ENCODE results near the gene SMC1B.
A peak's percentile ranks its signal among the peaks of the same experiment; 100 is the strongest.
"Not testable (repeated sequence)": the region's sequence is repeated elsewhere in the genome, so short reads cannot be mapped to it uniquely, and the experiment has no call there.

The SMC1B gene, protein sequence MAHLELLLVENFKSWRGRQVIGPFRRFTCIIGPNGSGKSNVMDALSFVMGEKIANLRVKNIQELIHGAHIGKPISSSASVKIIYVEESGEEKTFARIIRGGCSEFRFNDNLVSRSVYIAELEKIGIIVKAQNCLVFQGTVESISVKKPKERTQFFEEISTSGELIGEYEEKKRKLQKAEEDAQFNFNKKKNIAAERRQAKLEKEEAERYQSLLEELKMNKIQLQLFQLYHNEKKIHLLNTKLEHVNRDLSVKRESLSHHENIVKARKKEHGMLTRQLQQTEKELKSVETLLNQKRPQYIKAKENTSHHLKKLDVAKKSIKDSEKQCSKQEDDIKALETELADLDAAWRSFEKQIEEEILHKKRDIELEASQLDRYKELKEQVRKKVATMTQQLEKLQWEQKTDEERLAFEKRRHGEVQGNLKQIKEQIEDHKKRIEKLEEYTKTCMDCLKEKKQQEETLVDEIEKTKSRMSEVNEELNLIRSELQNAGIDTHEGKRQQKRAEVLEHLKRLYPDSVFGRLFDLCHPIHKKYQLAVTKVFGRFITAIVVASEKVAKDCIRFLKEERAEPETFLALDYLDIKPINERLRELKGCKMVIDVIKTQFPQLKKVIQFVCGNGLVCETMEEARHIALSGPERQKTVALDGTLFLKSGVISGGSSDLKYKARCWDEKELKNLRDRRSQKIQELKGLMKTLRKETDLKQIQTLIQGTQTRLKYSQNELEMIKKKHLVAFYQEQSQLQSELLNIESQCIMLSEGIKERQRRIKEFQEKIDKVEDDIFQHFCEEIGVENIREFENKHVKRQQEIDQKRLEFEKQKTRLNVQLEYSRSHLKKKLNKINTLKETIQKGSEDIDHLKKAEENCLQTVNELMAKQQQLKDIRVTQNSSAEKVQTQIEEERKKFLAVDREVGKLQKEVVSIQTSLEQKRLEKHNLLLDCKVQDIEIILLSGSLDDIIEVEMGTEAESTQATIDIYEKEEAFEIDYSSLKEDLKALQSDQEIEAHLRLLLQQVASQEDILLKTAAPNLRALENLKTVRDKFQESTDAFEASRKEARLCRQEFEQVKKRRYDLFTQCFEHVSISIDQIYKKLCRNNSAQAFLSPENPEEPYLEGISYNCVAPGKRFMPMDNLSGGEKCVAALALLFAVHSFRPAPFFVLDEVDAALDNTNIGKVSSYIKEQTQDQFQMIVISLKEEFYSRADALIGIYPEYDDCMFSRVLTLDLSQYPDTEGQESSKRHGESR

DNA sequence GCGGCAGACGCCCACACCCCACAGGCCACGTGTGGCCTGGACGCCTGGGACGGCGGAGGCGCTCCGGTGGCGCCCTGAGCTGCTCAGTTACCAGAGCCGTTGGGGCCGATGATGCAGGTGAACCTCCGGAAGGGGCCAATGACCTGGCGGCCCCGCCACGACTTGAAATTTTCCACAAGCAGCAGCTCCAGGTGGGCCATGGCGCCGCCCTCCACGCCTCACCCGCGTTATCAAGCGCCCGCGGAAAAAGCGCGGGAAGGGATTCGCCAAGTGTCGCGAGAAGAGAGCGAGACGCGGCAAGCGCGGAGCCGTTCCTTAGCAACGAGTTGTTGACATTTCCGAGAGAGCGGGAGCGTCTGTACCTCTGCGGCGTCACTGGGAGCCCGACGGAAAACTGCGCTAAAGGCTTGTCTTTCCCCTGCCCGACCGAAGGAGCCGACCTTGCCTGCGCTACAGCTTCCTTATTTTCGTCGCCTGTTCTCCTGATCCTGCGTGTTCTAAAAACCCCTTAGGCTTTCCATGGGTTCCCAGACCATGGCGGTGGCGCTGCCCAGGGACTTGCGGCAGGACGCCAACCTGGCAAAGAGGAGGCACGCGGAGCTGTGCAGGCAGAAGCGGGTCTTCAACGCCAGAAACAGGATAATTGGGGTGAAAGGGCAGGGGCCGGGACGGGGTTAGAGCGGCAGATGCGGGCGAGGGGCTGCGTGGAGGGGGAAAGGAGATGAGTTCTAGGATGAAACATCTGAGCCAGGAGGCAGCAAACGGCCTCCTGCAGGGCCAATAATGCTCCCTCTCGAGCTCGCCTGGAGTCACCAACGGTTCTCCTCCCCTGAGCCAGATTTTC is at the start of gene SMC1B, which contains the start of gene RIBC2:
Gene SMC1B, minus strand, starts transcription at position 232 of the 844 bp plus-strand sequence. Its CDS starts 32 bp downstream, at position 200.
Gene RIBC2, plus strand, starts transcription at position 326 of the 844 bp plus-strand sequence. Its CDS starts 194 bp downstream, at position 520.
- peak; percentile 77 for DNase-seq (ENCODE audit: low read depth)

DNA sequence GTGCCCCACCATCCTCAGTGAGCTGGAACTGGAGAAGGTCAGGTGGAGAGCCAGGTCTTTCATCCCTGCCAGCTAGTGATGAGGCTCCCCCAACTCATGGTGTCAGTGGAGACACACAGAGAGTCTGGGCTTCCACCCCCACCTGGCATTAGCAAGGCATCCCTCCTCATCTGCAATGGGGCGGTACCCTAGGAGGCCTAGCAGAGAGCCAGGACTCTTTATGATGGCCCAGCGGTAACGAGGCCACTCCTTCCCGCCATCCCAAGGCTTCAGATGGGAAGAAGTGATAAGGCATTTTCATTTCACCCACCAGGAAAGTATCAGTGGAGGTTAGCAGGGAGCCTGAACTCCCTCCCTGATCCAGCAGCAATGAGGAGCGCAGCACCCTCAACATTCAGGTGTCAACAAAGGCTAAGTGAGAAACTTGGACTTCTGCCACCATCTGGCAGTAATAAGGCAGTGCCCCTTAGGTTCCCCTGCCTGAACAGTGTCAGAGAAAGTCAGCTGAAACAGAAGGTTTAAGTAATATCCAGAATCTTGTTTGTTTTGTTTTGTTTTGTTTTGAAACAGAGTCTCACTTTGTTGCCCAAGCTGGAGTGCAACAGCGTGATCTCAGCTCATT is 48.7 kb upstream of the SMC1B start:
- DNase-seq (ENCODE audit: low read depth) = no peak

DNA sequence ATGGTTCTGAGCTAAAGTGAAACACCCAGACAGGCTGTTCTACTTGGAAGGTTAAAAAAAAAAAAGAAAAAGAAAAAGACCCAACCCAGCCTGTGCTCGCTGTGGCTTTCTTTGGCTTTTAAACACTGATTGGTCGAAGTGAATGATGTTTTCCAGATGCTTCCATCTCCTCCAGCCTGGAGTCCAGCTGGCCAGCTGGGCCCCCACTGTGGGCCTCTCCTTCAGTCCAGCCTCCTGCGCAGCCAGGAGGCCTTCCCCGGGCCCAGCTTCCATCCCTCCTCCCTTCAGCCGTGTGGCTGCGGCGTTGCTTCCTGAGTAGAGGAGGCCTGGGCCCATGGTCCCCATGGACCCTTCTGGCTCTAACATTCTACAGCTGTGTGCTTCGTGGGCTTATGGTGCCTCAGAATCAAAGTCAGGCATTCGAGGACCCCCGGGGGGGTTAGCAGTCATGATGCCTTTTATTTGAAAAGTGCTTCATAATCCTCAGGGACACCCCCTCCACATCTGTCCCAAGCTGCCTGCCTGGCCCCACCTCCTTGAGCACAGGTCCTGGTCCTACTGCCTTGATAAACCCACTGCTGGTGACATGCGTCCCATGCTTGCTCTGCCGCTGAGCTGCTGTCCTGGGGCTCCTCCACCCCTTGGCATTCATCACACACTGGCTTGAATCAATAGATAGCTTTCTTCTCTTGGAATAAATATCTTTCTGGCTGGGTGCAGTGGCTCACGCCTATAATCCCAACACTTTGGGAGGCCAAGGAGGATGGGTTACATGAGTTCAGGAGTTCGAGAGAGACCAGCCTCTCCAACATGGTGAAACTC is 47.1 kb upstream of the SMC1B start:
- DNase-seq (ENCODE audit: low read depth) = no peak

DNA sequence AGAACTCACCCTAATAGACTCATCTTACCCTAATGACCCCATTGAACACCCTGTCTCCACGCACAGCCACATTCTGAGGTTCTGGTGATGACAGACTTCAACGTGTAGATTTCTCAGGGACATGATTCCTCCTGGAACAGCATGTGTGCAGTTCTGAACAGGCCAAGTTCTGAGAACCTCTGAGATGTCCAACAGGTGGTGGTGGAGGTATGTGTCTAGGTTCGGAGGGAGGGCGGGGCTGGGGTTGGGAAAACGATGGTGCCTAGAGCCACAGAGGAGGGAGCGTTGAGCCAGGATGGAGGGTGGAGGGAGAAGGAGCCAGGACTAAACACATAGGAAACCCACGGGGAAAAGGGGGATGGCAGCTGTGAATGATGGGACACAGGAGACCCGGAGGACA is 45.8 kb upstream of the SMC1B start:
- no peak for DNase-seq (ENCODE audit: low read depth)

DNA sequence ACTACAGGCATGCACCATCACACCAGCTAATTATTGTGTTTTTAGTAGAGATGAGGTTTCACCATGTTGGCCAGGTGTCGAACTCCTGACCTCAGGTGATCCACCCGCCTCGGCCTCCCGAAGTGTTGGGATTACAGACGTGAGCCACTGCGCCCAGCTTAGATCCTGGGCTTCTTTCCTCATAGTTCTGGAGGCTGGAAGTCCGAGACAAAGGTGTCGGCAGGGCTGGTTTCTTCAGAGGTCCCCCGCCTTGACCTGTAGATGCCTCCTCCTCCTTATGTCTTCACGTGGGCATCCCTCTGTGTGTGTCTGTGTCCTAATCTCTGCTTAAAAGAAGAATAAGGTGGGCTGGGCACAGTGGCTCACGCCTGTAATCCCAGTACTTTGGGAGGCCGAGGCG is 45.1 kb upstream of the SMC1B start:
- DNase-seq (ENCODE audit: low read depth) = no peak

DNA sequence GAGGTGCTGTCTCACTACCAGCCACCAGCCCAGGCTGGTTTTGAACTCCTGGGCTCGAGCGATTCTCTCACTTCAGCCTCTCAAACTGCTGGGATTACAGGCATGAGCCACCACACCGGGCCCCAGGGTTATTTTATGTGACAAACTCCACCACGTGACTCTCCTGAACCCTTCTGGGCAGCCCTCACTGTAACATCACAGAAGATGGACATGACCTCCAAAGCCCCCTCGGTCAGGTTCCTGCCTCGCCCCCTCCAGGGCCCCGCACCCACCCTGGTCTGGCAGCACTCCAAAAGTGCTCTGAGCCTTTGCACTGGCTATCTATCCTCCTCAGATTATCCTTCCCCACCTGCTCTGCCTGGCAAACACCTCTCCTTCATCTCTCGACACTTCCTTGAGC is 43.4 kb upstream of the SMC1B start:
- no peak for DNase-seq (ENCODE audit: low read depth)

DNA sequence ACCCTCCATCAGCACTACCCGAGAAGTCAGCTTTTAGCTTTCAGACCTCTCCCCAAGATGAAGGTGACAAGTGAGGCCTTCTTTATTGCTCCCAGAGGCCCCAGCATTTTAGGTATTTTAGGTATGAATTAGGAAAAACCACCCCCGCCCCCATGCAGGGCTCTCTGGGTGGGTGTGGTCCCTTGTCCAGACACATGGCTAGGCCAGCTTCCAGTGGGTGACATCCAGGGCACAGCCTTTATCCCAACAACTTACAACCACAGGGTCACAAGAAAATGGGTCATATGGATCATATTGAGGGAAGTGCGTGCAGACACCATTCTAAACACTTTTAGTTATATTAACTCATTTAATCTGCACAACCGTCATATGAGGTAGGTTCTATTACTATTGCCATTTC is 42.2 kb upstream of the SMC1B start:
- no peak for DNase-seq (ENCODE audit: low read depth)

DNA sequence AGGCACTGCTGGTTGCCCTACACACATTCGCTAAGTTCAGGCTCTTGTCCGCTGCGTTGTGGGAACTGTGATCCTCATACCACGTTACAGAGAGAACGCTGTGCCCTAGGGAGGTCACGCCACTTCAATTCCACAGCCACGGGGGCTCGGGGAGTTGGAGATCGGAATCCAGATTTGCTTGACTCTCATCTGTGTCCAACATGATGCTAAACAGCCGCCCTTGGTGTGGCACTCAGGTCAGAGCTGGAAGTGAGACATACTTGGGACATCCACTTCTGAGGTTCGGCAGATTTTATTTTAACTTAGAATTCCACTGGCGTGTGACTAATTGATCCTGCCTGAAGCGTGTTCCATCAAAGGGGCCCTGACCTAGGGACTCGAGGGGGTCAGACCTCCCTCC is 41.8 kb upstream of the SMC1B start:
- no peak for DNase-seq (ENCODE audit: low read depth)

DNA sequence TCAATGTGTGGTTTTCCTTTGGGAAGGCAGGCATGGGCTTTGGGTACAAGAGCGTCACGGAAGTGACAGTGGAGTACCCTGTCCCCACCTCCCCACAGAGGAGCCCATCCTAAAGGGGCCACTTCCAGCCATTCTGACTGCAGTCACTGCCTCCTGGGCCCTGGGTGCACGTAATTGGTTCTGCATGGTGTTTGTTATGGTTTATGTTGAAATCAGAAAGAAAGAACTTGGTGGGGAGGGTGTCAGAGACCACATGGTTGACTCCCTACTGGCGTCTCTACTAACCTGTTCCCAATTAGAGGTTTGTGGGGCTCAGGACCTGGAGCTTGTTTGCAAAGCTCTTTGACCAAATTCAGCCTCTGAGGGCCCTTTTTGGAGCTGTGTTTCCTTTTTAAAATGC is 40.9 kb upstream of the SMC1B start:
- DNase-seq (ENCODE audit: low read depth) = no peak

DNA sequence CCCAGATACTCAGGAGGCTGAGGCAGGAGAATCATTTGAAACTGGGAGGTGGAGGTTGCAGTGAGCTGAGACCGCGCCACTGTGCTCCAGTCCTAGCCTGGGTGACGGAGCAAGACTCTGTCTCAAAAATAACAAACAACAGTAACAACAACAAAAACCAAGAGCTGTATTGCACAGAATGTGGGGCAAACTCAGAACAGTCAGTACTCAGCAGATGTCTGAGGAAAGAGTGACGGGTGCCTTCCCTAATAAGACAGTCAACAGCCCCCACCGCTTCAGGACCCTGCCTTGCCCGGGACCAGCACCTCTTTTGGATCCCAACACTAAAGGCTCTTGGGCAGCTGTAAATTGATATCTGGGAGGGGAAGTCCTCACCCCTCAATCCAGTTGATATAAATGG is 40.4 kb upstream of the SMC1B start:
- DNase-seq (ENCODE audit: low read depth) = no peak

DNA sequence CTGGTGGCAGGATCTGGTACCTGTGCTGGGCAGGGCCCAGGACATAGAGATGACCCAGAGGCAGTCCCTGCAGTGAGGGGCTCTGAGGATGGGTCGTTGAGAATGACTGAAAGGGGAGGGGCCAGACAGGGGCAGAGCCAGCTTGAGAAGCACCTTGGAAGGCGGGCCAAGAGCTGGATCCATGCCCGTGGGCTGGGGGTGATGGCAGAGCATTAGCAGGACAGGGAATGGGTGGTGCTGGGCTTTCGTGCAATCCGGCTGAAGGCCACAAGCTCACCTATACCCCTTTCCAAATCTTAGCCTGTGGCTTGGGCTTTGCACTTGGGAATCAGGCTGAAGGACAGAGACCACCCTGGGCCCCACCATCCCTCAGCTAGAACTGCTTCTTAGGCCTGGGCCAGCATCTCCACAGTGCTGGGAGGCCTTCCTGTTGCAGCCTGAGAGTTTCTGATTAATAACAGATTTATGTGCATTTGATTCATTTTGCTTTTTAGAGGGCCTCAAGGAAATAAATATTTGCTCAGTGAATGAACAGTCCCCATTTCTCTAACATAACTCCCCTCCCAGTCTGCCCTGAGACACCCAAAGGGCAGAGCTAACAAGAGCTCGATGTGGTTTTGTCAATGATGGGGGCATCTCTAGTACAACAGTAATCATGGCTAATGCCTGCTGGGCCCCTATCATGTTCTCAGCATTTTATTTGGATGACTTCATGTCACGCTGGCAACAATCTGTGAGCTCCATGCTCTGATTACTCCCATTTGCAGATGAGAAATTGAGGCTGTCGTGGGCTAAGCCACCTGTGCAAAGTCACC is 39.4 kb upstream of the SMC1B start:
- DNase-seq (ENCODE audit: low read depth) = no peak

DNA sequence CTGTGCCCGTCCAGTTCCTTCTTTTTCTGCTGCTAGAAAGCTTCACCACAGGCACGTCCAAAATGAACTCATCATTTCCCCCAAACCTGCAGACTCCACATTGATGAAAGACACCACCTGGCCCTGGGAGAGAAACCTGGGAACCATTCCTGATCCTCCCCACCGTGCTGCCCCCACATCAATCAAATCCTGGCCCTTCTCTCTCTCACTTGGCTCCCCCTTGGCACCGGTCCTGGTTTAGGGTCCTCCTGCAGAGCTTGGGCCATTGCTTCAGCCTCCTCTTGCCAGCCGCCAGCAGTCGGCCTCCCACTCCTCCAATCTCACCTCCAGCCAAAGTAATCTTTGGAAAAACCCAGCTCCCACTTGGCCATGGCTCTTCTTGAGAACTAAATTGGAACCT is 38.6 kb upstream of the SMC1B start:
- no peak for DNase-seq (ENCODE audit: low read depth)

DNA sequence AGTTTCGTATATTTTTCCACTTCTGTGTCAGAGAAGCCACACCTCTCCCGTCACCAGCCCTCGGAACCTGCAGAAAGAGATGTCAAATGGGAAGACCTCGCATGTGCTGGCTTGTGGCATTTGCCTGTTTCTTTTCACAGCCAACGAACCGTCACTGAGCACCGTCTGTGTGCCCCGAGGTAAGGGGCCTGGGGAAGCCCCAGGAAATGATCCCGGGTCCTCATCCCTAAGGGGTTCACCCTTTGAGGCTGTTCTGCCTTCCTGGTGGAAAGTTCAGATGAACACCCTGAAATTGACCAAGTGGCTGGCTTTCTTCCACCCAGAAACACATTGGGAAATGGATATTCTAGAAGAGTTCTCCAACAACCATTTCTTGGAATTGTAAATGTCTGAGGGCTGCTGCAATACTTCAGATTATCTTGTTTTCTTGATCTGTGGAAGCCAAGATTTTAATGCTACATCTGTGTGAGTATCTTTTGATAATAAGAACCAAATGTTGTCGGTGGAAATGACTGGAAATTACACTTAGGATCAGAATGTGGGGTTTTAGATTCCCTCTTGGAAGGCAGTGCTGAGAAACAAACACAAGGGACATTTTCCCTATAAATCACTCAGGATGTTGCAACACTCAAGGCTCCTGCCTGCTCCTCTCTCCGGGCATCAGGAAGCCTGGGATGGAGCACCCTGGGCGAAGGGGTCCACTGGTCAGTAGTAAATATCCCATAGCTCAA is 37.7 kb upstream of the SMC1B start:
- DNase-seq (ENCODE audit: low read depth) = no peak

DNA sequence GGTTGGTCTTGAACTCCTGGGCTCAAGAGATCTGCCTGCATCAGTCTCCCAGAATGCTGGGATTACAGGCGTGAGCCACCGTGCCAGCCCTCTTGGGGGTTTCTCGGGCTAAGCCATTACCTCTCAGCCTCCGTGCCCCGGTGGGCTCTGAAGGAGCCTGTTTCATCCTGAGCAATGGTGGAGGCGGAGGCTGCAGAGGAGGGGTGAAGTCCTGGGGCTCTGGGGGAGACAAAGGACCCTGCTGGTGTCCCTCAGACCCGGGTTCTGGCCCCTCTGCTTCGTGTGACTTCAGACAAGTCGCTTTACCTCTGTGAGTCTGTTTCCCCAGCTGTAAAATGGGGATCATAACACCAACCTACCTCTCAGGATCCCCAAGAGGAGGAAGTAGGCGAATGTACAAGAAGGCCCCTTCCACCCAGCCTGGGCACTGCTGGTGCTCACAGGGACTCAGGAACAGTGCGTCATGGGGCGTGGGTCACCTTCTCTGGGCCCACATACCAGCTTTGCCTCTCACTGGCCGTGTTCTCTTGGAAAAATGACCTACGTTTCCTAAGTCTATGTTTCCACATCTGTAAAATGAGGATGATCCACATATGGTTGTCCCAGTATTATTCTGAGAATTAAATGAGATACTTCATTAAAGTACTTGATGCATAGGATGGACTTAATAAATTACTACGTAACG is 36.8 kb upstream of the SMC1B start:
- DNase-seq (ENCODE audit: low read depth) = no peak

DNA sequence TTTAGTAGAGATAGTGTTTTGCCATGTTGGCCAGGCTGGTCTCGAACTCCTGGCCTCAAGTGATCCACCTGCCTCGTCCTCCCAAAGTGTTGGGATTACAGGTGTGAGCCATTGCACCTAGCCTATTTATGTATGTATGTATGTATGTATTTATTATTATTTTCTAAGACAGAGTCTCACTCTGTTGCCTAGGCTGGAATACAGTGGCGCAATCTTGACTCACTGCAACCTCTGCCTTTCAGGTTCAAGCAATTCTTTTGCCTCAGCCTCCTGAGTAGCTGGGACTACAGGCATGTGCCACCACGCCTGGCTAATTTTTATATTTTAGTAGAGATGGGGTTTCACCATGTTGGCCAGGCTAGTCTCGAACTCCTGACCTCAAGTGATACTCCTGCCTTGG is 36.0 kb upstream of the SMC1B start:
- not testable (repeated sequence) for DNase-seq (ENCODE audit: low read depth)

DNA sequence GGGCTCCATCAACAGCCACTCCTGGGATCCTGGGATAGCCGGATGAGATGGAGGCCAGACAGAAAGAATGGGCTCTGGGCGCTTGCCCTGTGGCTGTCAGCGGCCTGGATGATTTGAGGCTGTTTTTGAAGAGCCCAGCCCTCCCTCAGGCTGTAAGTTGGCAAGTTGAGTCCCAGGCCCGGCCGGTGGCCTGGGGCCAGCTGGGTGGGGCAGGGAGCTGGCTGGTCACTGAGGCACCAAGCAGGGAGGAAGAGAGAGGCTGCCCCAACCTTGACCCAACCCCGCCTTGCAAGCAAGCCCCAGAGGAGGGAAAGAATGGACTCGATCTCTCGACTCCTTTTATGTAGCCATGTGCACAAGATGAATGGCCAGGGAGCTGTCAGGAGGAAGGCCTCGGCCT is 35.0 kb upstream of the SMC1B start:
- DNase-seq (ENCODE audit: low read depth) = no peak

DNA sequence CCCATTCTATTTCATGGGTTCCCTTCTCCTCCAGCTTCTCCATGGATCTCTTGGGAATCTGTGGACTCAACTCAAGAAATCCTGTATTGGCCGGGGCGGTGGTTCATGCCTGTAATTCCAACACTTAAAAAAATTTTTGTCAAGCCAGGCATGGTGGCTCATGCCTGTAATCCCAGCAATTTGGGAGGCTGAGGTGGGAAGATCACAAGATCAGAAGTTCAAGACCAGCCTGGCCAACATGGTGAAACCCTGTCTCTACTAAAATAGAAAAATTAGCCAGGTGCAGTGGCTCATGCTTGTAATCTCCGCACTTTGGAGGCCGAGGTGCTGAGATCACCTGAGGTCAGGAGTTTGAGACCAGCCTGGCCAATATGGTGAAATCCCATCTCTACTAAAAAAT is 34.2 kb upstream of the SMC1B start:
- DNase-seq (ENCODE audit: low read depth) = not testable (repeated sequence)

DNA sequence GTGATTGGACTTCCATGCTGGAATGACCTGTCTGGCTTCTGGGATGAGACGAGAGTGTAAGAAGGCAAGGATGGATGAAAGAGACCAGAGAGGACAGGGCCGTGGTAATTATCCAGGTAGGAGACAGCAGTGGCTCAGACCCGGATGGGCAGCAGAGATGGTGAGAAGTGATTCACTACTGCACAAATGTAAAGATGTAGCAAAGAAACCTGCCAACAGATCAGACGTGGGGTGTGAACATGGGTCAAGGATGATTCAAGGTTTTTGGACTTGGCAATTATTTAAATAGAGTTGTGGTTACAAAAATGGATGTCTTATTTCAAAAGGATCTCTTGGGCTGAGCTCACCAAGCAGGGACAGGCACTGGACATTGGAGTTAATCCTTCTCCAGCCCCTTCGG is 32.8 kb upstream of the SMC1B start:
- DNase-seq (ENCODE audit: low read depth) = no peak
